HG03135 (cell line): Measurements from ENCODE around the gene ZSWIM4.

Source experiments
- ATAC-seq: cut with Tn5 transposase; IDR thresholded peaks from one replicate; pipeline ENCODE4 v1.9.1; 2021; ENCODE audit warnings: mild to moderate bottlenecking, moderate library complexity; ENCODE audit not compliant: unreplicated experiment

ZSWIM4 gene

GRCh38 chr19:13806728-13807127, 11.5 kb downstream of the ZSWIM4 start:
- no peak for ATAC-seq

GRCh38 chr19:13807421-13808021, 12.3 kb downstream of the ZSWIM4 start:
- ATAC-seq, result no peak

- no peak for ATAC-seq
Measured at GRCh38 chr19:13808856-13809255, 13.6 kb downstream of the ZSWIM4 start.

GRCh38 chr19:13812544-13812943, 17.3 kb downstream of the ZSWIM4 start:
- no peak for ATAC-seq

- ATAC-seq, result no peak
Measured at GRCh38 chr19:13813147-13813546, 17.9 kb downstream of the ZSWIM4 start.

GRCh38 chr19:13814550-13814949, 19.3 kb downstream of the ZSWIM4 start:
- no peak for ATAC-seq

- no peak for ATAC-seq
Measured at GRCh38 chr19:13817018-13817614, 21.9 kb downstream of the ZSWIM4 start.

GRCh38 chr19:13817615-13818371, 22.6 kb downstream of the ZSWIM4 start:
- no peak for ATAC-seq

GRCh38 chr19:13819238-13819637, 24.0 kb downstream of the ZSWIM4 start:
- ATAC-seq, result no peak

- no peak for ATAC-seq
Measured at GRCh38 chr19:13821292-13821691, 26.0 kb downstream of the ZSWIM4 start.

- ATAC-seq, result no peak
Measured at GRCh38 chr19:13823256-13823655, 28.0 kb downstream of the ZSWIM4 start.

- ATAC-seq, result no peak
Measured at GRCh38 chr19:13823901-13824300, 28.7 kb downstream of the ZSWIM4 start.

- ATAC-seq, result no peak
Measured at GRCh38 chr19:13824703-13825102, 29.5 kb downstream of the ZSWIM4 start.

- ATAC-seq, result no peak
Measured at GRCh38 chr19:13825489-13826441, 30.5 kb downstream of the ZSWIM4 start.

- ATAC-seq, result no peak
Measured at GRCh38 chr19:13826652-13827235, 31.5 kb downstream of the ZSWIM4 start.

- ATAC-seq, result no peak
Measured at GRCh38 chr19:13827656-13828055, 32.4 kb downstream of the ZSWIM4 start.

- no peak for ATAC-seq
Measured at GRCh38 chr19:13830114-13830740, 35.0 kb downstream of the ZSWIM4 start.

- no peak for ATAC-seq
Measured at GRCh38 chr19:13830741-13831536, 35.7 kb downstream of the ZSWIM4 start.
